ENCODE results near the gene KLHL29. TPM values are rescaled to one million over a fixed set of nuclear protein-coding genes. Genes with fewer than 3 reads are reported as not detected.

Gene KLHL29
- polyA plus RNA-seq, 3 donors: 0.03 TPM; not detected in 2

DNA sequence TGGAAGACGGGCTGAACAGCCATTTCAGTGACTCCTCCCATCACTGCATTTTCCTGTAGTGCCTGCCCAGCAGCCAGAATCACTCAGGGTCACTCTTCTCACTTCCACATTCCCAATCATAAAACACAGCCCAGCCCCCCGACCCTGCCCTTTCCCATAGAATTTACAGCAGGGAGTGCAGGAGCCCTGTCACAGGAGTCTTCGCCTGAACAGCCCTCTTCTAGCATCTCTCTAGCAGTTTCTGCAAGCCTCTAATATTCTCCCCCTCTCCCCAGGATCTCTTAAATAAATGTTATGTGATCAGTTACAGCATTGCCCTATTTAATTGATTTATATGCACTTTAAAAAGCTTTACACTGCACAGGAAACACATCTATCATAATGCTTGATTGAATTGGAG, 42.9 kb upstream of the KLHL29 start:
- TF ChIP-seq, protein P1, sequence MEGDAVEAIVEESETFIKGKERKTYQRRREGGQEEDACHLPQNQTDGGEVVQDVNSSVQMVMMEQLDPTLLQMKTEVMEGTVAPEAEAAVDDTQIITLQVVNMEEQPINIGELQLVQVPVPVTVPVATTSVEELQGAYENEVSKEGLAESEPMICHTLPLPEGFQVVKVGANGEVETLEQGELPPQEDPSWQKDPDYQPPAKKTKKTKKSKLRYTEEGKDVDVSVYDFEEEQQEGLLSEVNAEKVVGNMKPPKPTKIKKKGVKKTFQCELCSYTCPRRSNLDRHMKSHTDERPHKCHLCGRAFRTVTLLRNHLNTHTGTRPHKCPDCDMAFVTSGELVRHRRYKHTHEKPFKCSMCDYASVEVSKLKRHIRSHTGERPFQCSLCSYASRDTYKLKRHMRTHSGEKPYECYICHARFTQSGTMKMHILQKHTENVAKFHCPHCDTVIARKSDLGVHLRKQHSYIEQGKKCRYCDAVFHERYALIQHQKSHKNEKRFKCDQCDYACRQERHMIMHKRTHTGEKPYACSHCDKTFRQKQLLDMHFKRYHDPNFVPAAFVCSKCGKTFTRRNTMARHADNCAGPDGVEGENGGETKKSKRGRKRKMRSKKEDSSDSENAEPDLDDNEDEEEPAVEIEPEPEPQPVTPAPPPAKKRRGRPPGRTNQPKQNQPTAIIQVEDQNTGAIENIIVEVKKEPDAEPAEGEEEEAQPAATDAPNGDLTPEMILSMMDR (IDR thresholded peaks at IDR 0.05): no peak
- Mint-ChIP-seq H3K27ac (no peak overlapping the region), H3K36me3 (no peaks in the 10 kb centered on the region), H3K4me3 (peak overlapping the region in 1 of 2 donors; percentile 28), H3K27me3 (ENCODE audit: low read depth in 3 of 3) (peaks cover 7 to 17% (median 9%) of the 10 kb centered on the region in 3 donors), H3K4me1 (no peaks in the 10 kb centered on the region), H3K9me3 (peaks cover 2 to 16% (median 6%) of the 10 kb centered on the region in 7 donors)
- H3K4me3 ChIP-seq (replicated peaks in 1 of 3; ENCODE audit: low read depth in 2 of 3, low read length in 3 of 3): no peak overlapping the region
- H4K20me1 ChIP-seq (ENCODE audit: insufficient read depth, low read length): no peaks in the 10 kb centered on the region
- H3K27ac ChIP-seq (ENCODE audit: low read depth in 1 of 2, low read length in 2 of 2): no peak overlapping the region
- intact Hi-C loops (cut with micrococcal nuclease): no loop called here
- peaks cover 0 to 12% of the 10 kb centered on the region in 2 donors for H3K9me3 ChIP-seq (replicated peaks in 1 of 2; ENCODE audit: control insufficient read depth in 1 of 2, insufficient read depth in 1 of 2, low read length in 2 of 2)
- no peaks in the 10 kb centered on the region for H3K79me2 ChIP-seq (ENCODE audit: insufficient read depth, low read length)
- H3K4me1 ChIP-seq (ENCODE audit: control insufficient read depth in 1 of 2, insufficient read depth in 2 of 2, low read length in 2 of 2): no peaks in the 10 kb centered on the region
- no peak overlapping the region for H3K4me2 ChIP-seq (replicated peaks; ENCODE audit: extremely low read depth, low read length, poor library complexity, severe bottlenecking)
- H3K36me3 ChIP-seq (replicated peaks in 1 of 2; ENCODE audit: control insufficient read depth in 1 of 2, insufficient read depth in 2 of 2, low read length in 2 of 2): no peaks in the 10 kb centered on the region
- H3K9ac ChIP-seq (ENCODE audit: insufficient read depth, low read length, poor library complexity, severe bottlenecking): no peak overlapping the region
- H3K27me3 ChIP-seq (ENCODE audit: control insufficient read depth in 2 of 2, insufficient read depth in 2 of 2, low read length in 2 of 2): peaks cover 0 to 3% of the 10 kb centered on the region in 2 donors
- no peak for DNase-seq
- WGBS (ENCODE audit: insufficient coverage): 86% methylated on average over 1 of the region's 3 CpGs
- no peak overlapping the region for H2AFZ ChIP-seq (ENCODE audit: insufficient read depth, low read depth, low read length, poor library complexity, severe bottlenecking)

DNA sequence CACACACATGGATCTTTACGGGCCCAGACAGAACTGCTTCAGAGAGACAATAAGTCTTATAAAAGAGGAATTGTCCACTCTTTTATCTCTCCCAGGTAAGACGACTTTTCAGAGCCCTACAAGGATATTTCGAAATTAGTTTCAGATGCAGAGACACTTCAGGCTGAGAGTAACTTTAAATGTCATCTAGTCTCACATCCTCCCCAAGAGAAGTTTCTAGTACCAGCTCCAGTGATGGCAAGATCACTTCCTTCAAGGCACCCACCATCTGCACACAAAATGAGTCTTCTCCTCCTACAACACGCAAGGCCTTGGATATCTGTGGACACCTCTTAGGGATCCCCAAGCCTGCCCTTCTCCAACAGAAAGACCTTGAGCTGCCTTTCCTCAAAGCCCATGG, 39.0 kb upstream of the KLHL29 start:
- no peaks in the 10 kb centered on the region for H3K36me3 ChIP-seq (replicated peaks in 1 of 2; ENCODE audit: control insufficient read depth in 1 of 2, insufficient read depth in 2 of 2, low read length in 2 of 2)
- no peaks in the 10 kb centered on the region for H3K79me2 ChIP-seq (ENCODE audit: insufficient read depth, low read length)
- H3K9me3 ChIP-seq (replicated peaks in 1 of 2; ENCODE audit: control insufficient read depth in 1 of 2, insufficient read depth in 1 of 2, low read length in 2 of 2): peaks cover 0 to under 1% of the 10 kb centered on the region in 2 donors
- no peaks in the 10 kb centered on the region for H4K20me1 ChIP-seq (ENCODE audit: insufficient read depth, low read length)
- peaks cover 9 to 18% (median 13%) of the 10 kb centered on the region in 3 donors for H3K27me3 Mint-ChIP-seq (ENCODE audit: low read depth in 3 of 3)
- 94% methylated on average over 2 of the region's 4 CpGs for WGBS (ENCODE audit: insufficient coverage)
- H3K36me3 Mint-ChIP-seq: no peaks in the 10 kb centered on the region
- no peak overlapping the region for H2AFZ ChIP-seq (ENCODE audit: insufficient read depth, low read depth, low read length, poor library complexity, severe bottlenecking)
- no peak overlapping the region for H3K27ac Mint-ChIP-seq
- TF ChIP-seq, protein P1 (IDR thresholded peaks at IDR 0.05): no peak
- H3K4me1 Mint-ChIP-seq: no peaks in the 10 kb centered on the region
- no peak overlapping the region for H3K4me2 ChIP-seq (replicated peaks; ENCODE audit: extremely low read depth, low read length, poor library complexity, severe bottlenecking)
- H3K4me1 ChIP-seq (ENCODE audit: control insufficient read depth in 1 of 2, insufficient read depth in 2 of 2, low read length in 2 of 2): no peaks in the 10 kb centered on the region
- DNase-seq: no peak
- no peak overlapping the region for H3K9ac ChIP-seq (ENCODE audit: insufficient read depth, low read length, poor library complexity, severe bottlenecking)
- H3K4me3 Mint-ChIP-seq: no peak overlapping the region
- H3K27me3 ChIP-seq (ENCODE audit: control insufficient read depth in 2 of 2, insufficient read depth in 2 of 2, low read length in 2 of 2): peaks cover 0 to 3% of the 10 kb centered on the region in 2 donors
- H3K27ac ChIP-seq (ENCODE audit: low read depth in 1 of 2, low read length in 2 of 2): no peak overlapping the region
- intact Hi-C loops (cut with micrococcal nuclease): no loop called here
- peaks cover 0 to 6% (median 2%) of the 10 kb centered on the region in 7 donors for H3K9me3 Mint-ChIP-seq
- H3K4me3 ChIP-seq (replicated peaks in 1 of 3; ENCODE audit: low read depth in 2 of 3, low read length in 3 of 3): no peak overlapping the region
